ENCODE measurements around the gene HEPACAM2.

DNA sequence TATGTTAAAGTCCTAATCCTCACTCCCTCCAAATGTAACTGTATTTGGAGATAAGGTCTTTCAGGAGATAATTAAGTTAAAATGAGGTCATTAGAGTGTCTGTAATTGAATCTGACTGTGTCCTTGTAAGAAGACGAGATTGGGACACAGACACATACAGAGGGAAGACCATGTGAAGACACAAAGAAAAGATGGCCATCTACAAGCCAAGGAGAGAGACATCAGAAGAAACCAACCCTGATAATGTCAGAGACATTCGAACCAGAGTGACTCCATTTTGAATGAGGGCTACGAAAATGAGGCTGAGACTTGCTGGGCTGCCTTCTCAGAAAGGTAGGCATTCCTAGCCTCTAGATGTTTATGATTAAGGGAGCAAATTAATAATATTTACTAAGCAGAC, 77.5 kb downstream of the HEPACAM2 start:
- TF ChIP-seq, protein P1, sequence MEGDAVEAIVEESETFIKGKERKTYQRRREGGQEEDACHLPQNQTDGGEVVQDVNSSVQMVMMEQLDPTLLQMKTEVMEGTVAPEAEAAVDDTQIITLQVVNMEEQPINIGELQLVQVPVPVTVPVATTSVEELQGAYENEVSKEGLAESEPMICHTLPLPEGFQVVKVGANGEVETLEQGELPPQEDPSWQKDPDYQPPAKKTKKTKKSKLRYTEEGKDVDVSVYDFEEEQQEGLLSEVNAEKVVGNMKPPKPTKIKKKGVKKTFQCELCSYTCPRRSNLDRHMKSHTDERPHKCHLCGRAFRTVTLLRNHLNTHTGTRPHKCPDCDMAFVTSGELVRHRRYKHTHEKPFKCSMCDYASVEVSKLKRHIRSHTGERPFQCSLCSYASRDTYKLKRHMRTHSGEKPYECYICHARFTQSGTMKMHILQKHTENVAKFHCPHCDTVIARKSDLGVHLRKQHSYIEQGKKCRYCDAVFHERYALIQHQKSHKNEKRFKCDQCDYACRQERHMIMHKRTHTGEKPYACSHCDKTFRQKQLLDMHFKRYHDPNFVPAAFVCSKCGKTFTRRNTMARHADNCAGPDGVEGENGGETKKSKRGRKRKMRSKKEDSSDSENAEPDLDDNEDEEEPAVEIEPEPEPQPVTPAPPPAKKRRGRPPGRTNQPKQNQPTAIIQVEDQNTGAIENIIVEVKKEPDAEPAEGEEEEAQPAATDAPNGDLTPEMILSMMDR (IDR thresholded peaks at IDR 0.05; ENCODE audit: low read depth, low read length) = no peak
- no peak for TF ChIP-seq EZH2phosphoT487 (IDR thresholded peaks at IDR 0.05; ENCODE audit: low read depth)

Data from OCI-LY3 (cell line).